A549 (cell line): ENCODE results near the gene GNG12.

Experiments used
- CTCF ChIP-seq: fragments of >200 bp; sonication (Bioruptor Twin); formaldehyde crosslinking; IDR thresholded peaks from 3 replicates; pipeline ENCODE4 v1.5.1; 2016
- TFCP2L1 ChIP-seq: fragments of 250-450 bp; sonication (Bioruptor Pico); IDR thresholded peaks from 2 replicates; pipeline ENCODE4 v1.5.0; 2021; ENCODE audit warnings: mild to moderate bottlenecking
- ZNF302 ChIP-seq: fragments of 250-450 bp; sonication (Bioruptor Pico); IDR thresholded peaks from 2 replicates; pipeline ENCODE4 v1.9.0; 2021; ENCODE audit warnings: inconsistent platforms, mild to moderate bottlenecking, moderate library complexity

DNA sequence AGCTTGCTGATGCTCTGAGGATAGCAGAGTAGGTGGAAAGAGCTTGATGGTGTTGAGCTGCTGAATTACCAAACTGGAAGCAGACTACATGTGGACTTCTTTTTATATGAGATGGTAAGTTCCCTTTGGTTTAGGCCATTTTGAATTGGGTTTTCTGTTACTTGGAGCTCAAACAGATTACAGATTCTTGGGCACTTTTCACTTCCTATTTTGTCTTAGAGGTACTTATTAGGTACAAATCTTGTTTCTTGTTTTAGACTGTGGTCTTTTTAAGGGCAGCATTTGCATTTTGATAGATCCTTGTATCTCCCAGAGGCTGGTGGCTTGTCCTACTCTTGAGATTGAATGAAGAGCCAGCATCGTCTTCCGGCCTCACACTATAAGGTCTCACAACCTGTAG, 78.1 kb downstream of the GNG12 start:
- TF ChIP-seq ZNF302 (CRISPR knock-in tag): no peak
- TF ChIP-seq TFCP2L1: no peak
- no peak for TF ChIP-seq CTCF
